ENCODE measurements around the gene STK32C.
"Not testable (repeated sequence)": the region's sequence is repeated elsewhere in the genome, so short reads cannot be mapped to it uniquely, and the experiment has no call there.

Gene STK32C

GRCh38 chr10:132314881-132315280 is 7.1 kb upstream of the STK32C start:
- DNase-seq: not testable (repeated sequence)

- DNase-seq: no peak
Observed at GRCh38 chr10:132314336-132314735, 6.6 kb upstream of the STK32C start.

DNA sequence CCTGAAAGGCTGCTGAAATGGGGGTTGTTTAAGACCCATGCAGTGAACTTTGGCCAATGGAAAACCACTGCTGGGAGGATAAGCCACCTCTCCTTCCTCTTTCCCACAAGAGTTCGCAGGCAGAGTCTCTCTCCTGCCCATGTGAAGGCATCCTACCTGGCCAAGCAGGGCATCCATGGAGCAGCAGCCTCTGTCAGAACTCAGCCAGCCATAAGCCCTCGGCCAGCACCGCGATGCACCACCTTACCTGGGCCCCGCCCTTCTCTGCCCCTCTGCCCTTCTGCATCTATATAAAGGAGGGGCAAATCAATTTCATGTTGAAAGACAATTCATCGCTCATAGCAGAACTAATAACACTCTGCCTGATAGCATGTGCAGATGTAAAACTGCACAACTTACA is 6.1 kb upstream of the STK32C start:
- DNase-seq: no peak

GRCh38 chr10:132313305-132313704 is 5.6 kb upstream of the STK32C start:
- no peak for DNase-seq

- DNase-seq: no peak
Observed at GRCh38 chr10:132311338-132311939, 3.7 kb upstream of the STK32C start.

DNA sequence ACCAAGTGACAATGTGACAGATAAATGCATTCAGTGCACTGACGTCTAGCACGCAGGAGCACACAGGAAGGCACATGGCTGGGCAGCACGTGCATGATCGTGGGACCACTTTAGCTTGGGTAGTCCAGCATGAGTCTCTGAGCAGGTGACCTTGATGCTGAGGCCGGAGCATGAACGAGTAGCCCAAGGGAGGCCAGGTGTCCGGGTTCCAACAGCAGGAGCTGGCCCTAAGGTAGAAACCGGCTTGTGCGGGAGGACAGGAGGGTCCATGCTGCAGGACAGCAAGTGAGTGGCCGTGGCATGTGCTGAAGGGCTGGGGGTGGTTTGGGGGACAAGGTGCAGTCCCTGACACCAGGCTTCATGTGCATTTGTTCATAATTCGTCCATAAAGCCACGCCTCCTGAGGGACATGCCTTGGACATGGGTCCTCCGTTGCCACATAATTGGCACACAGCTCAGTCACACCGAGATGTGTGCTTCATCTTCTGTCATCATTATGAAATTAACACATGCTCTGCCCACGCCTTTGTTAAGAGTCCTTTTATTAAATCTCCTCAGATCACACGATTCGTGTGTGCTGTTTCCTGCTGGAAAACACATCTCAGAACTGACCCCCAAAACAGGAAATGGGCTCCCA is 3.1 kb upstream of the STK32C start:
- no peak for DNase-seq

DNA sequence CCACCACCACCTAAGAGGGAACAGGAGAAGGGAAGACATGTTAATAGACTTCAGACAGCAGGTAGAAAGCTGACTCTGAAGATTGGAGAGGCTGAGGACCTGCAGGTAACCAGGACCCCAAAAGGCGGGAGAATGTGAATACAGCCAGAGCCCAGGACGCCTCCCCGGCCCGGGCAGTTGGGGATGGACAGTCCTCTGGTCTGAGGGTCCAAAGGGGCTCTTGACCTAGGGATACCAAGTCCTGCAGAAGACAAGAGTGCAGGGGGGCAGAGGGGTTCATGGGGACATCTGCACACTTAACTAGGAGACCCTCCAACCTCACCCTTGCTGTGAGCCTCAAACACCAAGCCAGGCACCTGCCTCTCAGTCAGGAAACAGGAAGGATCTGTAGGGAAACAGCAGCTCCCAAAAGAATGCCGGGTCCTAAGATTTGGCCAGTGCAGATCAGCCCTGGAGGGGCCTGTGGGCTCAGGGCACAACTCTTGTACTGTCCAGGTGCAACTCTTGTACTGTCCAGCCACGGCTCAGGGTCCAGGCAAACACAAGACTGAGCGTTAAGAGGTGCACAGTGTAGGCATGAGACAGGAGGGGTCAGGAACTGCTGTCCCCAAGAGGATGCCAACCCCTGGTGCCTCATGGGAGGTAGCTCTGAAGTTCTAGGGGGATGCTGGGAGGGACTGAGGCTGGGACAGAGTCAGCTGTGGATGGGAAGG is 2.3 kb upstream of the STK32C start:
- no peak for DNase-seq

DNA sequence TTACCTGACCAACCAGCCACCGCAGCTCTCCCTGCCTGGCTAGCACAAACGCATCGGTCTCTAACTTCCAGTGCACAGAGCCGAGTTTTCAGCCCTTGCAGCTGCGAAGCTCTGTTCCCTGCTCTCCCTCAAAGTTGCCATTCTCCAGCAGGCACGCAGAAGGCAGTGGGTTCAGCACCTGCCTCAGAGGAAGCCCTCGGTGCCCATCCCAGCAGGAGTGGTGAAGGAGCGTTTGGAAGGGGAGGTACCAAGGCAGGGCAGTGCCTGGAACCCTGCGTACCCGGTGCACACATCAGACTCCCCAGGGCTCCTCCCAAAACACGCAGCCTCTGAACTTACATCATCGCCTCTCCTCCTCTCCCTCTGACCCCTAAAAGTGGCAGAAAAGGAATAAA is 1.7 kb upstream of the STK32C start:
- DNase-seq: no peak

DNA sequence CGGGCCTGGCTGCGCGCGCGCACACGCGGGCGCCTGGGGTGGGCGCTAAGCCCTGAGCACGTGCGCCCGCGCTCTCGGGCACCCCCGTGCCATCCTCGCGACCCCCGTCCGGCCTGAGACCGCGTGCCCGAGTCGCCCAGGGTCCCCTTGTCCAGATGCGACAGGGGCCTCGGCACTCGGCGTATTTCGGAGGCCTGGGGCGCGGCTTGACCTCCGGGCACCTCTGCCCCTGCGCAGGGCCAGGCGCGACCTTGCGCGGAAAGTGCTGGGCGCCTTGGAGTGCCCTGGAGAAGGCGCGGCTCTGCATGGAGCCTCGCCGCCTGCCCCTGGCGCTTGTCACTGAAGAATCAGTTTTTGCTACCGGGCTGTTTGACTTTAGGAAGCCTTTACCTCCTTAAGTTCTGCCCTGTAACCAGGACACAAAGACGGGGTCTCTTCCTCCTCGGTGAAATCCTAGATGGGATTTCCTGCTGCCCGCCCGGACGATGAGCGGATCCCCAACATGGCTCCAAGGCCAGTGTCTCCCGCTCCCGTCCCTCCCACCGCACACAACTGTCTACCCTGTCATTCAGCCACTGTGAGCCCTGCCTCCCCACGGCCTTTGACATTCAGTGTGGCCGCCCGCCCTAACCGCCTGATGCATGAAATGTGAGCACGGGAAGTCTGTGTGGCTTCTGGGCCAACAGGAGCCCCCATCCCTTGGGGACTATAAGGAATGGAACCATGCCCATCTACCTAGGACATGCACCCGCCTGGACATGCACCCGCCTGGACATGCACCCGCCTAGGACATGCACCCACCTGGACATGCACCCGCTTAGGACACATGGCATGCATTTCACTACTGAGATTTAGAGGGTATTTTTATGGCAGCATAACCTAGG is 1.1 kb upstream of the STK32C start:
- no peak for DNase-seq

DNA sequence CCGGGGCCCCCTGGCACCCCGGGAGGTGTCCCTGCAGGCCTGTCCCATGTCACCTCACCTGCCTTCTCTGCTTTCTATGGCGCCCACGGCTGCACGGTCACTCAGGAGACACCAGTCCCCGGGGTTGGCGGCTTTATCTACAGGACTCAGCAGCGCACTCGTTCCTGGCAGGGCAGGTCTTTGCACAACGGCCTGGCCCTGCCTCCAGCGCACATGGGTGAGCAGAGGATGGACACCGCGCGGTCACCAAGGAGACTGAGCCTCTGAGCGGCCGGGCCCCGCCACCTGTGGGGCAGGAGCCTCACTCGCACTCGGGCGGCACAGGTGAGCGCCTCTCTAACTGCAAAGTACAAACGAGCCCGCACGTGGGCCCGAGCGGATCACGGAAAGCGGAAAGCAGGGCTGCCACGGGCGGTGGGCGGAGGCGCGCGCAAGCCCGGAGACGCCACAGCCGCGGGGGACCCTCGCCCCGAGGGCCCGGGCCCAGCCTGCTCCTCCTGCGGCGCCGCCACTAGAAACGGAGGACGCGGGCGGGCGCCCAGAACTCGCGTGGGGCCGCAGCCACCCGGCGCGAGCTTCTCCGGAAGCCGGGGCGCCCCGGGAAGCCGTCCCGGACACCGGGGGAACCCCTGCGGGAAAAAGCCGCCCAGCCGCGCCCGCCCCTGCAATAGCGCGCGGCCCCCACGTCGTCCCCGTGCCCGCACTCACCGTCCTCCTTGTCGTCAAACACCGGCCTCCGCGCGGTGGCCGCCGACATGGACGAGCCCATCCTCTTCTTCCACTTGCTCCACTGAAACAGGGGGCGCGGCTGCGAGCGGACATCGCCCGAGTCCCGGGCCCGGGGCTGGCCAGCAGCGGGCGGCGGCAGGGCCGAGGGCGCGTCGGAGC is 642 bp downstream of the STK32C start:
- DNase-seq: no peak

GRCh38 chr10:132306343-132306685 is 1.4 kb downstream of the STK32C start:
- DNase-seq: no peak

- DNase-seq: no peak
Observed at GRCh38 chr10:132305654-132306342, 2.0 kb downstream of the STK32C start.

DNA sequence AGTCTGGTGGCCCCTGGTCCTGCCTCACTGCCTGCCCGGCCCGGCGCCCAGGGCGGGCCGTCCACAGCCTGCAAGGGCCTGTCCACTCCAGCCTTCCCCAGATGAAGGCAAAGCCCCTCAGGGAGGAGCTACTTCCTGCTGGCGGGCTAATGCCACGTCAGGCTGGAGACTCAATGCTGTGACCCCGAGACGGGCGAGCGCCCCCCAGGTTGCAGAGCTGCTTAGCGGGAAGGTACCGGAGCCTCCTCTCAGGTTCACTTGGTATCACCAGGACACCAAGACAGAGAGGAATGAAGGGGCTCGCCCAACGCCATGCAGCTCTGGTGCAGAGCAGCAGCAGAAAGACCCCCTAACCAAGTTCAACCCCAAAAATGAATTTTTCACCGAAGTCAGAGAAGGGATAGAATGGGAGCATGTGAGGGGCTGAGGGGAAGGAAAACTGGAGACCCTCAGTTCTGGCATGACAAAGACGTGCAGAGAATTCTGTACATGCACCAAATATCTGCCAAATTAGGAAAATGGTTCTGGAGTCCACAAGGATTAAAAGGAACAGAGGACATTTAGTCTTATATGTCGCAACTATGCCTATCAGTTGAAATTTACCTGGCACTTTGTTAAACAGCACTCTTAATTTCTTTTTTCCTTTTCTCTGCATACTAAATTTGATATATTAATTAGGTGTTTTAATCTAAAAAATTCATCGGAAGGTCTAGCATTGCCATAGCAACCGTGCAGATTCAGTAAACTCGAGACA is 2.8 kb downstream of the STK32C start:
- DNase-seq: no peak

- no peak for DNase-seq
Observed at GRCh38 chr10:132303361-132304115, 4.2 kb downstream of the STK32C start.

- no peak for DNase-seq
Observed at GRCh38 chr10:132302421-132303310, 5.1 kb downstream of the STK32C start.

- DNase-seq: no peak
Observed at GRCh38 chr10:132301371-132302330, 6.1 kb downstream of the STK32C start.

DNA sequence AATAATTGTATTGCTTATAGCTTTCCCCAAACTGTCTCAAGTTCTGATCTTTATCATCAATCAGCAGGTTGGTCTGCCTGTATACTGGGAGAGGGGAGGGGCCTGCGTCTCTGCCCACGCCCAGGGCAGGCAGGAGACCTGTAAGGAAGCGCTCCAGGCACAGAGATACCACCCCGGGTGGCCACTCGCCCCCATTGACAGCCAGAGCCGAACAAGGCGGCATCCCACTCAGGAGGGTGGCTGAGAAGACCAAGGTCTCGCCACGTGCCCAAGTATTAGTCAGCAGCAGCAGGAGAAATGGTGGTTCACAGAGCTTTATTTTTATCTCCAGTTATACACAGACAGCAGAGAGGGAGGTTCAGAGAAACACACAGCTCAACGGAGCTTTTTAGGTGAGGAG is 7.2 kb downstream of the STK32C start:
- no peak for DNase-seq
